ENCODE results near the gene ADAMTS12.

Gene ADAMTS12

DNA sequence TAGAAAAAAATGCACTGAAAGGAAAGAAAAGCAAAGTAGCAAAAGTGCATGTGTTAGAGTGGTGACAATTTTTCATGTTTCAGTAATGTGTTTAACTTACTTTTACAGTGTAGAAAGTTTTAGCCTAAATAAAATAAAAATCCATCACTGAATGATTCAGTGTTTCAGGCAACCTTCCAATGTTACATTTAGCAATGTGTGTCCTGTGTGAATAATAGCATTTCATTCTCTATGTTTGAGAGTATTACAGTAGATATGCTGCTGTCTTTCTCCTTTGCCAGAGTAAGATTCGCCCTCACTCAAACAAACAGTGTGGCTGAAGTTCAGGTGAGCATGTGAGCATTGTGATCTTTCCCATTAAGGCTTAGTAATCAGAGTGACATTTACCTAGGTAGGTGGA lies 279.9 kb downstream of the ADAMTS12 start:
- Histone ChIP-seq H3K4me2 (ENCODE audit: low read length) (no peak overlapping the region), H3K27me3 (ENCODE audit: control insufficient read depth, insufficient read depth, low read length) (no peaks in the 10 kb centered on the region), H3K4me1 (no peaks in the 10 kb centered on the region), H3K9me3 (ENCODE audit: control insufficient read depth, low read length) (no peaks in the 10 kb centered on the region), H3K27ac (no peak overlapping the region), H3K9ac (no peak overlapping the region), H3K79me2 (no peaks in the 10 kb centered on the region), H3K36me3 (ENCODE audit: control insufficient read depth, insufficient read depth, low read length) (no peaks in the 10 kb centered on the region), H3K4me3 (ENCODE audit: low read depth, low read length) (no peak overlapping the region), H2AFZ (no peak overlapping the region)
- TF ChIP-seq, protein P1, sequence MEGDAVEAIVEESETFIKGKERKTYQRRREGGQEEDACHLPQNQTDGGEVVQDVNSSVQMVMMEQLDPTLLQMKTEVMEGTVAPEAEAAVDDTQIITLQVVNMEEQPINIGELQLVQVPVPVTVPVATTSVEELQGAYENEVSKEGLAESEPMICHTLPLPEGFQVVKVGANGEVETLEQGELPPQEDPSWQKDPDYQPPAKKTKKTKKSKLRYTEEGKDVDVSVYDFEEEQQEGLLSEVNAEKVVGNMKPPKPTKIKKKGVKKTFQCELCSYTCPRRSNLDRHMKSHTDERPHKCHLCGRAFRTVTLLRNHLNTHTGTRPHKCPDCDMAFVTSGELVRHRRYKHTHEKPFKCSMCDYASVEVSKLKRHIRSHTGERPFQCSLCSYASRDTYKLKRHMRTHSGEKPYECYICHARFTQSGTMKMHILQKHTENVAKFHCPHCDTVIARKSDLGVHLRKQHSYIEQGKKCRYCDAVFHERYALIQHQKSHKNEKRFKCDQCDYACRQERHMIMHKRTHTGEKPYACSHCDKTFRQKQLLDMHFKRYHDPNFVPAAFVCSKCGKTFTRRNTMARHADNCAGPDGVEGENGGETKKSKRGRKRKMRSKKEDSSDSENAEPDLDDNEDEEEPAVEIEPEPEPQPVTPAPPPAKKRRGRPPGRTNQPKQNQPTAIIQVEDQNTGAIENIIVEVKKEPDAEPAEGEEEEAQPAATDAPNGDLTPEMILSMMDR (IDR thresholded peaks at IDR 0.05): no peak

DNA sequence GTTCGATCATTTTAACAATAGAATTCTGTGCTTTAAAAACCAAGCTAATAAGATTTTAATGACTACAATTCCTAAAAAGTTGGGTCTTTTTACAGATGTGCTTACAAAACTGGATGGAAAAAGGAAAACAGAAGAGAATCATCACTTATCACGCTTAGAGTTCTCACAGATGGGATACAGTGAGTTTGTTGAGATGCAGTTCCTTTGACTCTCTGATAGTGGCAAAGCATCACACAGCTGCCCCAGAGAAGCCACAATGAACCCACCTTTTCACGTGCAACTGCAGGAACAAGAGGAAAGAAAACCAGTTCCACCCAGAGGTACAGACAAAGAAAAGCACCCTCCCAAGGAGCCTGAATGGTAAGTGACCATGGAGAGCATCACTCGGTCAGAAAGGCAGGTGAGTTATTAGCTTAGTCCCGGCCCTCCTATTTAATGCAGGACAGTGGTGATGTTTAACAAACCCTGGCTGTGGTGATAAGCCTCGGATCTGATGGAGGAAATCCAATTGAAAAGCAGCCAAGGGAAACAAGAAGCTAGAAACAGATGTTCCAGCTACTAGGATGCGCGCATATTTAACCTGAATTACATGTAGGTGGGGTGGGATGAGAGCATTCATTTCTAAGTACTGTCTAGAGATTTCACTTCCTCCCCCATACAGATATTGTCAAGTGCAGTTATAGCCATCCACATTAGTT lies 283.3 kb downstream of the ADAMTS12 start:
- TF ChIP-seq, protein P1 (IDR thresholded peaks at IDR 0.05): no peak
- H3K27ac ChIP-seq: no peak overlapping the region
- H3K27me3 ChIP-seq (ENCODE audit: control insufficient read depth, insufficient read depth, low read length): no peaks in the 10 kb centered on the region
- no peak overlapping the region for H3K4me2 ChIP-seq (ENCODE audit: low read length)
- H3K9ac ChIP-seq: no peak overlapping the region
- no peaks in the 10 kb centered on the region for H3K4me1 ChIP-seq
- H3K9me3 ChIP-seq (ENCODE audit: control insufficient read depth, low read length): no peaks in the 10 kb centered on the region
- no peaks in the 10 kb centered on the region for H3K79me2 ChIP-seq
- no peak overlapping the region for H2AFZ ChIP-seq
- H3K36me3 ChIP-seq (ENCODE audit: control insufficient read depth, insufficient read depth, low read length): no peaks in the 10 kb centered on the region
- H3K4me3 ChIP-seq (ENCODE audit: low read depth, low read length): no peak overlapping the region

DNA sequence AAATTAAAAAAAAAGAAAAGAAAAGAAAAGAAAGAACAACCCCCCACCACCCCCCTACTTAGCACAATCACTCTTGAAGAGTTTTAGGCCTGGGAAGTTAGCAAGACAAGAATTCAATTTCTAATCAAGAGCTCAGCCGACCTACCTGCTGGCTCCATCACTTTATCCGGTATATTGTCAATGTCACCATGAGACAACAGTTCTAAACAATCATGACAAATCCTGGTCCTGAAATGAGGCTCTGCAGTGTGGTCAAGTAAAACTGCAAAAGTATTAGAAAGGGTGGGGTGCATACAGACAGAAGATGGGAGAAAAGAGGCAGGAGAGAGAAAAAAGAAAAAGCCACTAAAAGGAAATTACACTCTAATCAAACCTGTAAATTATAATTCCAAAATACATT lies 287.3 kb downstream of the ADAMTS12 start:
- Histone ChIP-seq H3K79me2 (no peaks in the 10 kb centered on the region), H3K4me1 (peaks cover 18% of the 10 kb centered on the region), H3K9me3 (ENCODE audit: control insufficient read depth, low read length) (no peaks in the 10 kb centered on the region), H3K27ac (no peak overlapping the region), H2AFZ (no peak overlapping the region), H3K9ac (no peak overlapping the region), H3K27me3 (ENCODE audit: control insufficient read depth, insufficient read depth, low read length) (no peaks in the 10 kb centered on the region), H3K4me2 (ENCODE audit: low read length) (no peak overlapping the region), H3K36me3 (ENCODE audit: control insufficient read depth, insufficient read depth, low read length) (no peaks in the 10 kb centered on the region), H3K4me3 (ENCODE audit: low read depth, low read length) (no peak overlapping the region)
- TF ChIP-seq, protein P1 (IDR thresholded peaks at IDR 0.05): no peak

DNA sequence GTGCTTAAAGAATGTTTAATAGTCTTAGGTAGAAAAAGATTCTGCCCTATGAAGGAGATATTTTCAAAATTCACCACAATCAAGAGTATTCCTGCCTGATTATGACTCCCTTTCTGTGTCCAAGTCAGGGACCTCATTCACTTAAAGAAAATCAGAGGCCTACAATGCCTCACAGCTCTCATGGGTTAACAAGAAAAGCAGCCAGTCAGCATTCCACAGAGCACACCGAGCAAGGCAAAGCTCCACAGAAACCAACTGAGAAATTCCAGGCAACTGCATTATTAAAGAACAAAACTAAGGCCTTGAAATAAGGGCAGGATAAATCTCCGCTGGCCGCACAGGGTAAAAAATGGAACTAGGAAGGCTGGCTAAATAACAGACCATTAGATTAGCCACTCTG lies 289.9 kb downstream of the ADAMTS12 start:
- Histone ChIP-seq H3K4me1 (peaks cover 18% of the 10 kb centered on the region), H3K79me2 (no peaks in the 10 kb centered on the region), H3K9ac (no peak overlapping the region), H3K9me3 (ENCODE audit: control insufficient read depth, low read length) (no peaks in the 10 kb centered on the region), H3K36me3 (ENCODE audit: control insufficient read depth, insufficient read depth, low read length) (no peaks in the 10 kb centered on the region), H3K27ac (peak overlapping the region; percentile 56), H3K4me2 (ENCODE audit: low read length) (peak overlapping the region; percentile 40), H2AFZ (peak overlapping the region; percentile 51), H3K27me3 (ENCODE audit: control insufficient read depth, insufficient read depth, low read length) (no peaks in the 10 kb centered on the region), H3K4me3 (ENCODE audit: low read depth, low read length) (no peak overlapping the region)
- TF ChIP-seq, protein P1 (IDR thresholded peaks at IDR 0.05): no peak

DNA sequence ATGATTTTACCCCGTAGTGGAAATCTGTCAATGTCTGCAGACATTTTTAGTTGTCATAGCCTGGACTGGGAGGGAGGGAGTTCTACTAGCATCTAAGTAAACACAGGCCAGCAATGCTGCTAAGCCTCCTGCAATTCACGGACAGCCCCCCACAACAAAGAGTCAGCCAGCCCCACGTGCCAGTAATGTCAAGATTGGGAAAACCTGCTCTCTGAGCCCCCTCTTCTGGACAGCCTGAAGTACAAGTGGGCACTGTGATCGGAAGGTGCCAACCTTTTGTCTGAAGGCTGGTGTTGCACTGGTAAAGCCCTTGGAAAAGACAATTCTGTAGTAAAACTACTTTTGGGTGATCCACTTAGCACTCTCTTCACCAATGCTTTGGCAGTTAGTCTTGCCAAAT lies 296.5 kb downstream of the ADAMTS12 start:
- no peak overlapping the region for H3K9ac ChIP-seq
- no peaks in the 10 kb centered on the region for H3K27me3 ChIP-seq (ENCODE audit: control insufficient read depth, insufficient read depth, low read length)
- H3K27ac ChIP-seq: no peak overlapping the region
- no peak overlapping the region for H3K4me2 ChIP-seq (ENCODE audit: low read length)
- H3K4me1 ChIP-seq: peaks cover 2% of the 10 kb centered on the region
- H3K36me3 ChIP-seq (ENCODE audit: control insufficient read depth, insufficient read depth, low read length): no peaks in the 10 kb centered on the region
- H3K79me2 ChIP-seq: no peaks in the 10 kb centered on the region
- H3K4me3 ChIP-seq (ENCODE audit: low read depth, low read length): no peak overlapping the region
- TF ChIP-seq, protein P1 (IDR thresholded peaks at IDR 0.05): no peak
- no peaks in the 10 kb centered on the region for H3K9me3 ChIP-seq (ENCODE audit: control insufficient read depth, low read length)
- H2AFZ ChIP-seq: no peak overlapping the region
